ENCODE results near the gene LYZL1.
"Not testable (repeated sequence)": the region's sequence is repeated elsewhere in the genome, so short reads cannot be mapped to it uniquely, and the experiment has no call there.

LYZL1 gene

GRCh38 chr10:29327746-29328102, 38.9 kb downstream of the LYZL1 start:
- no peak for DNase-seq (ENCODE audit: low read depth in 2 of 3, low spot score in 2 of 3)

GRCh38 chr10:29328983-29329382, 40.1 kb downstream of the LYZL1 start:
- no peak for DNase-seq (ENCODE audit: low read depth in 2 of 3, low spot score in 2 of 3)

GRCh38 chr10:29329420-29329819, 40.5 kb downstream of the LYZL1 start:
- no peak for DNase-seq (ENCODE audit: low read depth in 2 of 3, low spot score in 2 of 3)

- DNase-seq (ENCODE audit: low read depth in 2 of 3, low spot score in 2 of 3): no peak
Observed at GRCh38 chr10:29332061-29332760, 43.3 kb downstream of the LYZL1 start.

- no peak for DNase-seq (ENCODE audit: low read depth in 2 of 3, low spot score in 2 of 3)
Observed at GRCh38 chr10:29332761-29333148, 43.9 kb downstream of the LYZL1 start.

GRCh38 chr10:29337526-29337925, 48.7 kb downstream of the LYZL1 start:
- DNase-seq (ENCODE audit: low read depth in 2 of 3, low spot score in 2 of 3): not testable (repeated sequence)

GRCh38 chr10:29343607-29344038, 54.8 kb downstream of the LYZL1 start:
- DNase-seq (ENCODE audit: low read depth in 2 of 3, low spot score in 2 of 3): no peak

GRCh38 chr10:29344073-29344820, 55.4 kb downstream of the LYZL1 start:
- DNase-seq (ENCODE audit: low read depth in 2 of 3, low spot score in 2 of 3): no peak

- DNase-seq (ENCODE audit: low read depth in 2 of 3, low spot score in 2 of 3): no peak
Observed at GRCh38 chr10:29345144-29345909, 56.5 kb downstream of the LYZL1 start.

- no peak for DNase-seq (ENCODE audit: low read depth in 2 of 3, low spot score in 2 of 3)
Observed at GRCh38 chr10:29345910-29346209, 57.0 kb downstream of the LYZL1 start.

- no peak for DNase-seq (ENCODE audit: low read depth in 2 of 3, low spot score in 2 of 3)
Observed at GRCh38 chr10:29346296-29347001, 57.6 kb downstream of the LYZL1 start.

GRCh38 chr10:29348836-29349235, 60.0 kb downstream of the LYZL1 start:
- DNase-seq (ENCODE audit: low read depth in 2 of 3, low spot score in 2 of 3): no peak

GRCh38 chr10:29353305-29353704, 64.4 kb downstream of the LYZL1 start:
- no peak for DNase-seq (ENCODE audit: low read depth in 2 of 3, low spot score in 2 of 3)

- DNase-seq (ENCODE audit: low read depth in 2 of 3, low spot score in 2 of 3): no peak
Observed at GRCh38 chr10:29353887-29354561, 65.2 kb downstream of the LYZL1 start.

GRCh38 chr10:29355411-29355991, 66.6 kb downstream of the LYZL1 start:
- DNase-seq (ENCODE audit: low read depth in 2 of 3, low spot score in 2 of 3): no peak

- no peak for DNase-seq (ENCODE audit: low read depth in 2 of 3, low spot score in 2 of 3)
Observed at GRCh38 chr10:29356931-29357330, 68.1 kb downstream of the LYZL1 start.

GRCh38 chr10:29358010-29358616, 69.2 kb downstream of the LYZL1 start:
- no peak for DNase-seq (ENCODE audit: low read depth in 2 of 3, low spot score in 2 of 3)

GRCh38 chr10:29360215-29360853, 71.5 kb downstream of the LYZL1 start:
- DNase-seq (ENCODE audit: low read depth in 2 of 3, low spot score in 2 of 3): not testable (repeated sequence)

Data from activated CD8-positive, alpha-beta memory T cell treated with anti-CD3 and anti-CD28 coated beads for 48 hours (primary cell).